Measurements from ENCODE around the gene ZSWIM1. TPM values are rescaled to one million over a fixed set of nuclear protein-coding genes. Genes with fewer than 3 reads are reported as not detected.

The ZSWIM1 gene
- 10 to 100 TPM in 3 of 4 donors, 1 to 10 TPM in 1; 9.7 to 18.4 (median 15.0) TPM for total RNA-seq

- H3K27me3 ChIP-seq: no peaks in the 10 kb centered on the region
- 1% methylated on average over 19 of the region's 23 CpGs for WGBS
- no peaks in the 10 kb centered on the region for H3K9me3 ChIP-seq
- peak within 1 kb of the TSS; percentile 54 for H3K4me3 ChIP-seq
- TF ChIP-seq CTCF (IDR thresholded peaks at IDR 0.05) (no peak), POLR2AphosphoS5 (IDR thresholded peaks at IDR 0.05) (peak in 1 of 3 donors; percentile 74), POLR2A (IDR thresholded peaks at IDR 0.05) (peak; percentile 21 to 60), EP300 (IDR thresholded peaks at IDR 0.05) (no peak)
- peaks cover 28% of the 10 kb centered on the region for H3K4me1 ChIP-seq
- peak within 1 kb of the TSS; percentile 76 for H3K27ac ChIP-seq
- H3K36me3 ChIP-seq: peaks cover 39% of the 10 kb centered on the region
- DNase-seq (ENCODE audit: low spot score in 2 of 2): peak; percentile 100
Observed at GRCh38 chr20:45880988-45881788, at the start of gene ZSWIM1. Gene ZSWIM1 (plus strand): TSS chr20:45881227. CDS start chr20:45882593, 1,366 bp downstream.

- peak overlapping the region; percentile 61 for H3K4me3 ChIP-seq
Observed at GRCh38 chr20:45832619-45833018, 48.4 kb upstream of the ZSWIM1 start.

GRCh38 chr20:45833030-45833882, 47.8 kb upstream of the ZSWIM1 start, which contains the start of gene SNX21:
Gene SNX21 (plus strand): TSS chr20:45833799. CDS start chr20:45833920, 121 bp downstream.
- peak; percentile 91 to 93 for DNase-seq (ENCODE audit: low spot score in 2 of 2)
- TF ChIP-seq POLR2A (IDR thresholded peaks at IDR 0.05): no peak
- TF ChIP-seq EP300 (IDR thresholded peaks at IDR 0.05): no peak
- no peak for TF ChIP-seq CTCF (IDR thresholded peaks at IDR 0.05)
- TF ChIP-seq POLR2AphosphoS5 (IDR thresholded peaks at IDR 0.05): peak in 2 of 3 donors; percentile 57 to 84
- WGBS: 3% methylated on average over 28 of the region's 35 CpGs
- Histone ChIP-seq H3K4me3 (peak within 1 kb of the TSS; percentile 61), H3K4me1 (peaks cover 42% of the 10 kb centered on the region), H3K27ac (peak within 1 kb of the TSS; percentile 97), H3K36me3 (peaks cover 6% of the 10 kb centered on the region), H3K9me3 (no peaks in the 10 kb centered on the region), H3K27me3 (no peaks in the 10 kb centered on the region)

More at GRCh38 chr20:45832619-45833018, 48.4 kb upstream of the ZSWIM1 start:
- DNase-seq (ENCODE audit: low spot score in 2 of 2): no peak
- WGBS: 79% methylated on average over 4 of the region's 4 CpGs
- no peaks in the 10 kb centered on the region for H3K9me3 ChIP-seq
- no peaks in the 10 kb centered on the region for H3K27me3 ChIP-seq
- TF ChIP-seq POLR2AphosphoS5 (IDR thresholded peaks at IDR 0.05): no peak
- no peak for TF ChIP-seq CTCF (IDR thresholded peaks at IDR 0.05)
- no peak for TF ChIP-seq POLR2A (IDR thresholded peaks at IDR 0.05)
- no peak for TF ChIP-seq EP300 (IDR thresholded peaks at IDR 0.05)
- H3K36me3 ChIP-seq: no peaks in the 10 kb centered on the region
- peak overlapping the region; percentile 97 for H3K27ac ChIP-seq
- peaks cover 42% of the 10 kb centered on the region for H3K4me1 ChIP-seq

GRCh38 chr20:45833883-45834796, 46.9 kb upstream of the ZSWIM1 start:
- H3K36me3 ChIP-seq: peaks cover 9% of the 10 kb centered on the region
- H3K27ac ChIP-seq: peak overlapping the region; percentile 97
- H3K9me3 ChIP-seq: no peaks in the 10 kb centered on the region
- peak; percentile 86 to 90 for DNase-seq (ENCODE audit: low spot score in 2 of 2)
- TF ChIP-seq POLR2AphosphoS5 (IDR thresholded peaks at IDR 0.05) (peak in 1 of 3 donors; percentile 33), EP300 (IDR thresholded peaks at IDR 0.05) (no peak)
- WGBS: 3% methylated on average over 22 of the region's 71 CpGs
- H3K27me3 ChIP-seq: no peaks in the 10 kb centered on the region
- H3K4me3 ChIP-seq: peak overlapping the region; percentile 61
- H3K4me1 ChIP-seq: peaks cover 42% of the 10 kb centered on the region

- Histone ChIP-seq H3K27me3 (no peaks in the 10 kb centered on the region), H3K4me1 (peaks cover 42% of the 10 kb centered on the region), H3K36me3 (peaks cover 9% of the 10 kb centered on the region), H3K4me3 (peak overlapping the region; percentile 61), H3K9me3 (no peaks in the 10 kb centered on the region), H3K27ac (peak overlapping the region; percentile 97)
- no peak for DNase-seq (ENCODE audit: low spot score in 2 of 2)
- 59% methylated on average over 12 of the region's 14 CpGs for WGBS
- TF ChIP-seq EP300 (IDR thresholded peaks at IDR 0.05) (no peak), CTCF (IDR thresholded peaks at IDR 0.05) (no peak), POLR2A (IDR thresholded peaks at IDR 0.05) (no peak), POLR2AphosphoS5 (IDR thresholded peaks at IDR 0.05) (no peak)
Observed at GRCh38 chr20:45834797-45835161, 46.2 kb upstream of the ZSWIM1 start.

Measured in suprapubic skin (tissue), 4 donors.